GM12878 (cell line): Measurements from ENCODE around the gene ZC3H10. TPM values are rescaled to one million over a fixed set of nuclear protein-coding genes. Genes with fewer than 3 reads are reported as not detected.

Source experiments
- ATAC-seq: fragments of 200-7000 bp; cut with Tn5 transposase; 3 replicates; pipeline ENCODE4 v1.9.1; 2020; ENCODE audit warnings: mild to moderate bottlenecking, moderate library complexity
- BruUV-seq: library from RNA; stranded (reverse); fragments of 400-500 nt; replicated peaks from 2 replicates; lab custom pipeline; 2021; lab: Mats Ljungman, UMichigan
- CTCF ChIA-PET: fragments of 300-600 bp; sonication (Branson Sonifier 250); formaldehyde crosslinking; extraction: SDS; loops from one replicate; lab custom pipeline; 2021; ENCODE audit warnings: inconsistent platforms; lab: Yijun Ruan, JAX
- POLR2A ChIA-PET: fragments of 350-600 bp; formaldehyde crosslinking; extraction: SDS; loops from one replicate; lab custom pipeline; 2021; ENCODE audit warnings: inconsistent platforms; lab: Charles Lee
- RAD21 ChIA-PET: fragments of 300-600 bp; sonication (Branson Sonifier 250); formaldehyde crosslinking; loops from one replicate; lab custom pipeline; 2023; ENCODE audit warnings: antibody characterized with exemption; ENCODE audit not compliant: unreplicated experiment; lab: Charles Lee
- SMC1A ChIA-PET: fragments of 300-600 bp; sonication (Branson Sonifier 250); formaldehyde crosslinking; loops from one replicate; lab custom pipeline; 2023; ENCODE audit not compliant: unreplicated experiment, uncharacterized antibody; lab: Charles Lee
- DNase-seq: peaks from one replicate; pipeline ENCODE4 v3.0.0-alpha.2; 2011; ENCODE audit warnings: low read depth, low spot score
- FAIRE-seq: peaks from 3 replicates; lab custom pipeline; 2011; peaks lifted over from hg19 to GRCh38; lab: Jason Lieb, UNC
- H2AFZ ChIP-seq: 2 replicates; pipeline ENCODE4 v1.6.0; 2011; ENCODE audit warnings: low read depth, low read length, control low read depth; ENCODE audit not compliant: control insufficient read depth
- H3K27ac ChIP-seq: 2 replicates; pipeline ENCODE4 v1.5.1; 2011; ENCODE audit warnings: control low read depth; ENCODE audit not compliant: control insufficient read depth, insufficient read depth
- H3K27me3 ChIP-seq, 2 experiments: replicated peaks in 1 of 2; 2 replicates each; pipeline versions ENCODE4 v1.6.0 to v1.6.1; 2011; ENCODE audit warnings: low read length in 1 of 2; ENCODE audit not compliant: control insufficient read depth in 2 of 2, insufficient read depth in 2 of 2
- H3K36me3 ChIP-seq, 2 experiments: 2 replicates each; pipeline ENCODE4 v1.5.1; 2011; ENCODE audit warnings: low read length in 1 of 2; ENCODE audit not compliant: control insufficient read depth in 2 of 2, insufficient read depth in 2 of 2
- H3K4me1 ChIP-seq: 2 replicates; pipeline ENCODE4 v1.6.1; 2011; ENCODE audit warnings: mild to moderate bottlenecking, low read length, moderate library complexity, mixed read lengths; ENCODE audit not compliant: control insufficient read depth, insufficient read depth
- H3K4me2 ChIP-seq: 2 replicates; pipeline ENCODE4 v1.6.0; 2011; ENCODE audit warnings: control low read depth; ENCODE audit not compliant: control insufficient read depth, insufficient read depth
- H3K4me3 ChIP-seq: fragments of 200-600 bp; sonication (generic); 2 replicates; pipeline ENCODE4 v1.5.1; 2016
- H3K79me2 ChIP-seq: 2 replicates; pipeline ENCODE4 v1.6.0; 2011; ENCODE audit warnings: low read length; ENCODE audit not compliant: control insufficient read depth, insufficient read depth
- H3K9ac ChIP-seq: 2 replicates; pipeline ENCODE4 v1.8.0; 2011; ENCODE audit warnings: low read length, control low read depth, mixed read lengths; ENCODE audit not compliant: control insufficient read depth, insufficient read depth
- H3K9me3 ChIP-seq: replicated peaks from 3 replicates; pipeline ENCODE4 v1.5.1; 2011; ENCODE audit warnings: mild to moderate bottlenecking, low read length; ENCODE audit not compliant: control insufficient read depth, insufficient read depth
- H4K20me1 ChIP-seq: 2 replicates; pipeline ENCODE4 v1.6.0; 2011; ENCODE audit not compliant: control insufficient read depth, insufficient read depth
- CBX3 ChIP-seq: fragments of 200-600 bp; sonication (generic); IDR thresholded peaks from 2 replicates; pipeline ENCODE4 v1.6.1; 2016; ENCODE audit warnings: low read depth, borderline replicate concordance
- CEBPB ChIP-seq, 2 experiments: fragments of 150-350 bp in 1 of 2; IDR thresholded peaks; 2 replicates each; pipeline ENCODE4 v1.6.1; 2012 to 2014; ENCODE audit warnings: low read depth in 2 of 2, low read length in 2 of 2, borderline replicate concordance in 1 of 2, inconsistent platforms in 1 of 2
- DPF2 ChIP-seq: fragments of 450-650 bp; IDR thresholded peaks from 2 replicates; pipeline ENCODE4 v1.6.1; 2017; ENCODE audit warnings: mild to moderate bottlenecking
- E2F8 ChIP-seq: fragments of 450-650 bp; IDR thresholded peaks from 2 replicates; pipeline ENCODE4 v1.6.1; 2018; ENCODE audit warnings: mild to moderate bottlenecking, low read depth, moderate library complexity; ENCODE audit not compliant: partially characterized antibody
- FOS ChIP-seq: IDR thresholded peaks from 3 replicates; pipeline ENCODE4 v1.6.1; 2011; ENCODE audit warnings: borderline replicate concordance; ENCODE audit not compliant: insufficient read length; ENCODE audit errors: extremely low read depth
- IKZF2 ChIP-seq, 2 experiments: fragments of 450-650 bp; IDR thresholded peaks; 2 replicates each; pipeline ENCODE4 v1.6.1; 2017; ENCODE audit warnings: mild to moderate bottlenecking in 2 of 2, moderate library complexity in 2 of 2
- SMAD1 ChIP-seq: fragments of 450-650 bp; IDR thresholded peaks from 2 replicates; pipeline ENCODE4 v1.6.1; 2018; ENCODE audit warnings: mild to moderate bottlenecking, low read depth; ENCODE audit not compliant: partially characterized antibody
- SMC3 ChIP-seq: IDR thresholded peaks from 2 replicates; pipeline ENCODE4 v1.6.1; 2011; ENCODE audit warnings: low read length, improper control_type of control experiment, borderline replicate concordance
- SP1 ChIP-seq: IDR thresholded peaks from one replicate; pipeline ENCODE4 v1.6.1; 2011; ENCODE audit warnings: low read depth, low read length
- SRF ChIP-seq, 2 experiments: IDR thresholded peaks; 2 replicates each; pipeline ENCODE4 v1.6.1; 2011; ENCODE audit warnings: low read depth in 2 of 2, low read length in 2 of 2, mild to moderate bottlenecking in 1 of 2, moderate library complexity in 1 of 2
- TARDBP ChIP-seq: IDR thresholded peaks from 2 replicates; pipeline ENCODE4 v1.6.1; 2016; ENCODE audit warnings: borderline replicate concordance
- TCF3 ChIP-seq: IDR thresholded peaks from 2 replicates; pipeline ENCODE4 v1.6.1; 2012; ENCODE audit warnings: low read depth, mild to moderate bottlenecking, low read length, borderline replicate concordance; ENCODE audit not compliant: insufficient read depth
- USF1 ChIP-seq: IDR thresholded peaks from 2 replicates; pipeline ENCODE4 v1.6.1; 2011; ENCODE audit warnings: borderline replicate concordance, low read depth, mild to moderate bottlenecking, moderate library complexity, mixed read lengths, low read length; ENCODE audit not compliant: insufficient read depth; ENCODE audit errors: extremely low read length
- ZNF217 ChIP-seq: fragments of 450-650 bp; IDR thresholded peaks from 2 replicates; pipeline ENCODE4 v1.6.1; 2017; ENCODE audit warnings: antibody characterized with exemption, mild to moderate bottlenecking
- ZNF24 ChIP-seq: fragments of 450-650 bp; IDR thresholded peaks from 2 replicates; pipeline ENCODE4 v1.6.1; 2017; ENCODE audit warnings: antibody characterized with exemption, mild to moderate bottlenecking
- ZSCAN29 ChIP-seq: fragments of 450-650 bp; IDR thresholded peaks from 2 replicates; pipeline ENCODE4 v1.6.1; 2017; ENCODE audit warnings: mild to moderate bottlenecking, moderate library complexity
- WGBS: methylation state at CpG from one replicate; pipeline ENCODE4 v1.1.6; 2016; ENCODE audit warnings: low lambda C conversion rate; ENCODE audit not compliant: insufficient replicate concordance, insufficient coverage; ENCODE audit errors: missing lambda C conversion rate; 5-methylcytosine and 5-hydroxymethylcytosine counted together
- in situ Hi-C: fragments of 300-500 bp; cut with MboI; formaldehyde crosslinking; loops from 9 replicates; pipeline ENCODE4 v1.14.3; 2018; ENCODE audit warnings: mixed read lengths
- intact Hi-C: fragments of 100-400 bp; cut with micrococcal nuclease; formaldehyde crosslinking; loops from one replicate; pipeline ENCODE4 v1.14.2; 2022; ENCODE audit not compliant: unreplicated experiment
- polyA plus RNA-seq, 11 experiments: library from polyadenylated mRNA; depleted of rRNA in 4 of 11; unstranded in 6 of 11; stranded (reverse) in 5 of 11; fragments of >200 nt; fragmentation: Nextera tagmentation in 4 of 11; fragmentation: Illumina TruSeq in 1 of 11; extraction: Ambion mirVana in 4 of 11; extraction: Trizol in 1 of 11; gene quantifications; 1 replicate in 1 of 11; 2 replicates in 10 of 11; pipeline versions ENCODE4 v1.2.1 to v1.2.3, GENCODE V29; 2011 to 2016; ENCODE audit warnings: inconsistent platforms in 2 of 11, missing spikeins in 2 of 11, low read depth in 1 of 11
- total RNA-seq, 4 experiments: library from RNA; depleted of rRNA in 3 of 4; stranded (reverse); fragments of >200 nt in 3 of 4; fragmentation: Illumina TruSeq in 1 of 4; extraction: Trizol in 1 of 4; gene quantifications; 2 replicates each; pipeline versions ENCODE4 v1.2.1 to v1.2.3, GENCODE V29; 2013 to 2021

Gene ZC3H10
- total and polyA plus RNA-seq, 10 of the 15 experiments (the other 5 are each of a cell fraction or from before 2014, with no cell fraction given), result 0.56 to 6.4 (median 3.7) TPM

- BruUV-seq, result no TSS peak
- Histone ChIP-seq H3K36me3 (peaks cover 3 to 21% of the 10 kb centered on the region in 2 experiments), H4K20me1 (no peaks in the 10 kb centered on the region), H3K4me2 (peak overlapping the region; percentile 84), H3K79me2 (peaks cover 36% of the 10 kb centered on the region), H3K4me1 (peaks cover 3% of the 10 kb centered on the region; the same call in 1 of the 2 replicates), H2AFZ (peak overlapping the region; percentile 82), H3K9me3 (no peaks in the 10 kb centered on the region), H3K27me3 (no peaks in the 10 kb centered on the region; a peak in 1 of 4 replicates), H3K27ac (peak overlapping the region; percentile 48; the same call in 1 of the 2 replicates), H3K9ac (peak overlapping the region; percentile 73), H3K4me3 (peak overlapping the region; percentile 97)
- ChIA-PET POLR2A (interaction anchor here (0.6 to 6.3 kb wide), 15 partner anchors 14 to 375 kb away, joined by 3 to 95 read pairs (median 5); partner anchors contain the start of genes CD63, MYL6B, ORMDL2 and RAB5B), SMC1A (interaction anchor here (0.9 to 2.8 kb wide), 8 partner anchors 12 to 366 kb away, joined by 3 to 26 read pairs (median 5); partner anchors contain the start of genes RPL41, SMARCC2 and ZC3H10), RAD21 (interaction anchor here (0.8 to 3.5 kb wide), 13 partner anchors 14 to 365 kb away, joined by 3 to 30 read pairs (median 4); partner anchors contain the start of genes CNPY2, RAB5B, RNF41 and RPL41), CTCF (interaction anchor here (0.5 to 4.0 kb wide), 17 partner anchors 12 to 1017 kb away, joined by 3 to 25 read pairs (median 6); partner anchors contain the start of genes BLOC1S1, ESYT1, ORMDL2 and PYM1)
- TF ChIP-seq TARDBP (no peak), TCF3 (no peak), SRF (IDR thresholded peaks at IDR 0.05; ENCODE audit: low read depth in 2 of 2, low read length in 2 of 2) (no peak), CEBPB (IDR thresholded peaks at IDR 0.05; ENCODE audit: borderline replicate concordance in 1 of 2, low read depth in 2 of 2, low read length in 2 of 2) (no peak), IKZF2 (IDR thresholded peaks at IDR 0.05) (no peak), SMC3 (no peak), ZSCAN29 (peak; percentile 87; the same call in 1 of the 2 replicates), DPF2 (no peak), ZNF217 (no peak), USF1 (no peak), FOS (no peak), E2F8 (no peak), SMAD1 (peak; percentile 77), ZNF24 (no peak), SP1 (no peak), CBX3 (no peak)
- in situ Hi-C loops (loop anchor here (5.0 kb wide), 1 partner anchor 56 kb away; no protein-coding TSS in a partner anchor), intact Hi-C loops (loop anchor here (1.0 to 5.0 kb wide), 6 partner anchors 13 to 364 kb away; partner anchors contain the start of genes DNAJC14 and RPL41)
- WGBS, result 0% methylated on average over 8 of the region's 8 CpGs
- no peak for ATAC-seq
- no peak for DNase-seq
- no peak for FAIRE-seq
Observed at GRCh38 chr12:56103823-56104108, 14.3 kb upstream of the ZC3H10 start.
